ENCODE measurements around the gene SV2B. TPM values are rescaled to one million over a fixed set of nuclear protein-coding genes. Genes with fewer than 3 reads are reported as not detected.

The SV2B gene
- total RNA-seq, 1 experiment from 2014 or later, result not detected

GRCh38 chr15:91304786-91305185 lies 204.7 kb downstream of the SV2B start:
- Histone ChIP-seq H4K91ac (ENCODE audit: insufficient read length, low read depth, low read length) (no peak overlapping the region), H2BK120ac (ENCODE audit: low read depth, low read length, poor library complexity, severe bottlenecking) (no peak overlapping the region), H3K27ac (ENCODE audit: insufficient read length, low read depth, low read length) (no peak overlapping the region), H3K18ac (ENCODE audit: insufficient read length, low read depth, low read length) (no peak overlapping the region), H3T11ph (ENCODE audit: low read length) (no peak overlapping the region), H3K79me1 (ENCODE audit: insufficient read depth, low read depth, low read length, poor library complexity, severe bottlenecking) (no peaks in the 10 kb centered on the region), H3K23me2 (ENCODE audit: insufficient read length, low read depth, low read length, poor library complexity, severe bottlenecking) (no peaks in the 10 kb centered on the region), H2AFZ (ENCODE audit: low read length) (no peak overlapping the region), H3K79me2 (ENCODE audit: insufficient read depth, low read length) (no peaks in the 10 kb centered on the region), H2BK12ac (ENCODE audit: insufficient read length, low read depth, low read length) (no peak overlapping the region), H3K56ac (ENCODE audit: insufficient read length, low read depth, low read length) (no peak overlapping the region), H2BK20ac (ENCODE audit: low read depth, low read length, poor library complexity, severe bottlenecking) (no peak overlapping the region), H2BK5ac (ENCODE audit: insufficient read length, low read length) (no peak overlapping the region), H4K20me1 (ENCODE audit: control insufficient read depth, insufficient read depth, insufficient read length) (no peaks in the 10 kb centered on the region), H2BK15ac (ENCODE audit: low read depth, low read length) (no peak overlapping the region), H3K27me3 (ENCODE audit: insufficient read depth, low read length) (no peaks in the 10 kb centered on the region; the same call in 1 of the 2 replicates), H3K4ac (ENCODE audit: low read depth, low read length) (no peak overlapping the region), H4K5ac (ENCODE audit: insufficient read length, low read depth, low read length) (no peak overlapping the region), H2AK5ac (ENCODE audit: insufficient read length, low read length) (no peak overlapping the region), H3K14ac (ENCODE audit: insufficient read depth, low read length) (no peak overlapping the region), H3K9ac (ENCODE audit: extremely low read depth, insufficient read length, low read length) (no peak overlapping the region), H3K23ac (ENCODE audit: insufficient read length, low read depth, low read length) (no peak overlapping the region), H4K8ac (replicated peaks; ENCODE audit: insufficient read length, low read depth, low read length) (no peak overlapping the region), H3K4me2 (ENCODE audit: insufficient read depth, insufficient read length, low read length) (no peak overlapping the region), H3K9me3 (ENCODE audit: control insufficient read depth, low read depth, low read length) (no peaks in the 10 kb centered on the region), H3K4me1 (ENCODE audit: insufficient read depth, low read length) (no peaks in the 10 kb centered on the region; the same call in 1 of the 2 replicates)
- Mint-ChIP-seq H3K27ac (no peak overlapping the region), H3K4me3 (no peak overlapping the region), H3K36me3 (ENCODE audit: insufficient read depth in 1 of 3, low read depth in 3 of 3) (no peaks in the 10 kb centered on the region; a peak in 1 of 7 replicates), H3K9me3 (no peaks in the 10 kb centered on the region), H3K27me3 (ENCODE audit: low read depth) (peaks cover 17% of the 10 kb centered on the region), H3K4me1 (peaks cover 3 to 10% of the 10 kb centered on the region in 2 experiments; a peak in 3 of 4 replicates)
- no peak for TF ChIP-seq CTCF (conservative IDR thresholded peaks at IDR 0.05)
- DNase-seq, result no peak
- no CpG with 5 or more reads among the region's 6 CpGs for WGBS (ENCODE audit: extremely low coverage, insufficient read length, low lambda C conversion rate)

Data from H9 (cell line).